Heart left ventricle (tissue), 16 donors: ENCODE data around the gene AP3S2. TPM values are rescaled to one million over a fixed set of nuclear protein-coding genes. Genes with fewer than 3 reads are reported as not detected.

Source experiments
- ATAC-seq, 4 donors: fragments of 200-7000 bp; cut with Tn5 transposase; one replicate each; pipeline ENCODE4 v1.9.1; 2020 to 2022; ENCODE audit warnings: moderate library complexity in 4 of 4, mild to moderate bottlenecking in 3 of 4, moderate number of reproducible peaks in 1 of 4
- DNase-seq, 5 donors: peaks; one replicate each; pipeline ENCODE4 v3.0.0-alpha.2; 2020
- H3K27ac ChIP-seq, 12 donors: fragments of 200-600 bp; sonication (generic) in 4 of 12; one replicate each; pipeline versions ENCODE4 v1.5.0 to v1.8.0; 2016 to 2022; ENCODE audit warnings: mild to moderate bottlenecking in 2 of 12
- H3K27me3 ChIP-seq, 9 donors: fragments of 200-600 bp; sonication (generic) in 2 of 9; one replicate each; pipeline versions ENCODE4 v1.5.1 to v1.8.0; 2016 to 2022; ENCODE audit warnings: mild to moderate bottlenecking in 3 of 9
- H3K36me3 ChIP-seq, 9 donors: fragments of 200-600 bp; sonication (generic) in 2 of 9; one replicate each; pipeline versions ENCODE4 v1.5.0 to v1.8.0; 2018 to 2022; ENCODE audit warnings: mild to moderate bottlenecking in 2 of 9
- H3K4me1 ChIP-seq, 12 donors: fragments of 200-600 bp; sonication (generic) in 4 of 12; one replicate each; pipeline versions ENCODE4 v1.5.0 to v1.8.0; 2016 to 2022; ENCODE audit warnings: mild to moderate bottlenecking in 3 of 12
- H3K4me3 ChIP-seq, 12 donors: fragments of 200-600 bp; sonication (generic) in 4 of 12; one replicate each; pipeline versions ENCODE4 v1.5.0 to v1.8.0; 2017 to 2022; ENCODE audit warnings: mild to moderate bottlenecking in 9 of 12, moderate library complexity in 4 of 12
- H3K9me3 ChIP-seq, 12 donors: fragments of 200-600 bp; sonication (generic) in 4 of 12; one replicate each; pipeline versions ENCODE4 v1.5.0 to v1.8.0; 2016 to 2022; ENCODE audit warnings: mild to moderate bottlenecking in 1 of 12
- POLR2A ChIP-seq, 2 donors: fragments of 450-650 bp; IDR thresholded peaks; one replicate each; pipeline ENCODE4 v1.6.1; 2017; ENCODE audit warnings: antibody characterized with exemption in 2 of 2, mild to moderate bottlenecking in 2 of 2, moderate library complexity in 2 of 2
- WGBS, 4 donors: extraction: QIAGEN DNeasy Blood & Tissue Kit in 2 of 4; methylation state at CpG; one replicate each; pipeline versions ENCODE4 v1.1.5 to v1.1.7; 2013 to 2018; 5-methylcytosine and 5-hydroxymethylcytosine counted together
- intact Hi-C, 10 donors: fragments of 100-400 bp; cut with DNase I; formaldehyde crosslinking; loops; one replicate each; pipeline versions ENCODE4 v1.11.1 to v1.14.2; 2022
- polyA plus RNA-seq, 2 donors: library from polyadenylated mRNA; stranded (reverse); fragments of 200-250 nt; gene quantifications; one replicate each; pipeline ENCODE4 v1.2.3, GENCODE V29; 2013
- total RNA-seq, 9 donors: library from RNA; depleted of rRNA in 2 of 9; stranded (reverse); fragments of >200 nt in 2 of 9; fragmentation: NEBNext Ultra II Directional in 3 of 9; extraction: Animal tissue kit (Norgen Biotek cat#: 25700) in 3 of 9; gene quantifications; one replicate each; pipeline versions ENCODE4 v1.1.0 to v1.2.4, GENCODE V29; 2016 to 2023
- TF ChIP-seq, protein P1 (sequence below), 12 donors: fragments of 200-600 bp; sonication (generic) in 4 of 12; IDR thresholded peaks; one replicate each; pipeline versions ENCODE4 v1.5.0 to v1.8.0; 2018 to 2022; ENCODE audit warnings: antibody characterized with exemption in 12 of 12, mild to moderate bottlenecking in 5 of 12
- donor health status: ischemic (EF 13 %, LVEDD 7.1; RV severe dilation, severe dysfunction).
- donor health status: healthy with polysubstance abuse.
- donor health status: DM: no; HTN: yes; CAD: no.
- donor health status: DM: no; HTN: no; CAD: no.
- donor health status: ischemic (EF 25% LVEDD 6.9; RV normal size, moderate dysfunction).
- donor health status: ischemic (EF 25% LVEDD 5.7; RV mildly dilated, moderate dysfunction).
- donor health status: healthy.
- donor health status: DM: yes; HTN: yes; CAD: no.
- donor health status: ischemic (EF 35%, LVEDD 5.7; RV mildly dilated, moderate dysfunction).
- donor health status: nonischemic (EF 11% LVEDD 7.7; RV severe dilation, severe dysfunction).
- donor health status: DM: yes; HTN: yes; CAD: no.
- donor health status: PGD.
- donor health status: ischemic (EF 29% LVEDD 5.4; RV normal size, mild dysfunction).
- donor health status: nonischemic (EF 23%, LVEDD 6.1; RV moderate dilation, normal function).

AP3S2 gene
- total and polyA plus RNA-seq, 11 donors = 15.4 to 64.6 (median 43.3) TPM

- WGBS, 4 donors = 93 to 97% (median 96%) methylated on average over 10 of the region's 10 CpGs
- no peaks in the 10 kb centered on the region for H3K9me3 ChIP-seq
- no peak overlapping the region for H3K27ac ChIP-seq
- no peak for DNase-seq
- peaks cover 0 to 2% (median 0%) of the 10 kb centered on the region in 9 donors for H3K27me3 ChIP-seq
- no peak overlapping the region for H3K4me3 ChIP-seq
- TF ChIP-seq POLR2A (IDR thresholded peaks at IDR 0.05) = no peak
- TF ChIP-seq, protein P1, sequence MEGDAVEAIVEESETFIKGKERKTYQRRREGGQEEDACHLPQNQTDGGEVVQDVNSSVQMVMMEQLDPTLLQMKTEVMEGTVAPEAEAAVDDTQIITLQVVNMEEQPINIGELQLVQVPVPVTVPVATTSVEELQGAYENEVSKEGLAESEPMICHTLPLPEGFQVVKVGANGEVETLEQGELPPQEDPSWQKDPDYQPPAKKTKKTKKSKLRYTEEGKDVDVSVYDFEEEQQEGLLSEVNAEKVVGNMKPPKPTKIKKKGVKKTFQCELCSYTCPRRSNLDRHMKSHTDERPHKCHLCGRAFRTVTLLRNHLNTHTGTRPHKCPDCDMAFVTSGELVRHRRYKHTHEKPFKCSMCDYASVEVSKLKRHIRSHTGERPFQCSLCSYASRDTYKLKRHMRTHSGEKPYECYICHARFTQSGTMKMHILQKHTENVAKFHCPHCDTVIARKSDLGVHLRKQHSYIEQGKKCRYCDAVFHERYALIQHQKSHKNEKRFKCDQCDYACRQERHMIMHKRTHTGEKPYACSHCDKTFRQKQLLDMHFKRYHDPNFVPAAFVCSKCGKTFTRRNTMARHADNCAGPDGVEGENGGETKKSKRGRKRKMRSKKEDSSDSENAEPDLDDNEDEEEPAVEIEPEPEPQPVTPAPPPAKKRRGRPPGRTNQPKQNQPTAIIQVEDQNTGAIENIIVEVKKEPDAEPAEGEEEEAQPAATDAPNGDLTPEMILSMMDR (IDR thresholded peaks at IDR 0.05) = no peak
- H3K4me1 ChIP-seq = peaks cover 0 to 28% (median 5%) of the 10 kb centered on the region in 12 donors
- intact Hi-C loops = no loop called here
- no peak for ATAC-seq
- peaks cover 0 to 29% (median 0%) of the 10 kb centered on the region in 9 donors for H3K36me3 ChIP-seq
Measured at GRCh38 chr15:89808160-89808870, 85.5 kb downstream of the AP3S2 start.

- Histone ChIP-seq H3K4me3 (no peak overlapping the region), H3K27ac (no peak overlapping the region), H3K36me3 (peaks cover 0 to 35% (median 0%) of the 10 kb centered on the region in 9 donors), H3K4me1 (peaks cover 0 to 21% (median 5%) of the 10 kb centered on the region in 12 donors), H3K9me3 (no peaks in the 10 kb centered on the region), H3K27me3 (no peaks in the 10 kb centered on the region)
- 91 to 96% (median 92%) methylated on average over 6 of the region's 6 CpGs for WGBS, 4 donors
- intact Hi-C loops = no loop called here
- no peak for TF ChIP-seq POLR2A (IDR thresholded peaks at IDR 0.05)
- TF ChIP-seq, protein P1 (IDR thresholded peaks at IDR 0.05) = no peak
- no peak for ATAC-seq
- no peak for DNase-seq
Measured at GRCh38 chr15:89807689-89808088, 86.1 kb downstream of the AP3S2 start.

DNA sequence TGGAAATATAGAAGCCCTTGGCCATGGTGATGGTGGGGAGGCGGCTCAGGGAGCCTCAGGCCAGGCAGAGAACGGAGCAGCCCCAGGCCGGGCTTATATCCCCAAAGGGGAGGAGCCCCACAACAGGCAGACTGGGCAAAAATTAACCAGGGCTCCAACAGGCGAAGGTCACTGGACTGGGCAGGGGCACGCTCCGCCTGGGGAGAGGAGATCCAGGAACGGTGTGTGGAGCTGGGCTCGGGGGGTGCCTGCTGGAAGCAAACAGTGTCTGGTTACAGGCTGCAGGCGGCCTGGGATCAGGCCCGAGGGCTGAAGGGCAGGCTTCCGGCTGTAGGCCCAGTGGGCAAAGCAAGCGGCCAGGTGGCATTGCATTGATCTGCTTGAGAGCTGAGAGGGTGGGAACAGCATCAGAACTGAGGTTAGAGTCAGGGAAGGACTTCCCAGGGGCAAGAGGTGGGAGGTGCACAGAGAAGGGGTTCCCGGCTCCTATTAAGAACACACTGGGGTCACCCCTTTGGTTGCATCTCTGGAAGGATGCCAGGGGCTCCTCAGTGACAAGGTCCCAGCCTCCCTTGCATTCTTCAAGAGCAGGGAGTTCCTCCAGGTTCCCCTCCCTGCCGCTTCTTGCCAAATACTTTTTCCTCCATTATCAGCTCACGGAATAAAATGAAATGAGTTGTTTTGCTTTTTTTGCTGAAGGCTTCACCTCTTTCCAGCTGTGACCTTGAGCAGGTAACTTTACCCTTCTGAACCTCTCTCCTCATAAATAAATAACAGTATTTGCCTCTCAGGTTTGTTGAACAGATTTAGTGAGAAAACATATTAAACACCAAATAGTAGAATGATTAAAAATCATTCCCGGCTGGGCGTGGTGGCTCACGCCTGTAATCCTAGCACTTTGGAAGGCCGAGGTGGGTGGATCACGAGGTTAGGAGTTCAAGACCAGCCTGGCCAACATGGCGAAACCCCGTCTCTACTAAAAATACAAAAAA is 86.9 kb downstream of the AP3S2 start:
- Histone ChIP-seq H3K4me1 (peaks cover 0 to 13% (median 2%) of the 10 kb centered on the region in 12 donors), H3K36me3 (peaks cover 0 to 40% (median 0%) of the 10 kb centered on the region in 9 donors), H3K4me3 (no peak overlapping the region), H3K9me3 (no peaks in the 10 kb centered on the region), H3K27ac (no peak overlapping the region), H3K27me3 (no peaks in the 10 kb centered on the region)
- no peak for DNase-seq
- WGBS, 4 donors = 86 to 91% (median 88%) methylated on average over 21 to 22 of the region's 22 CpGs
- TF ChIP-seq, protein P1 (IDR thresholded peaks at IDR 0.05) = no peak
- no peak for TF ChIP-seq POLR2A (IDR thresholded peaks at IDR 0.05)
- ATAC-seq = peak in 1 of 4 donors; percentile 21
- intact Hi-C loops = no loop called here

- H3K36me3 ChIP-seq = peaks cover 0 to 47% (median 0%) of the 10 kb centered on the region in 9 donors
- no peak overlapping the region for H3K27ac ChIP-seq
- H3K4me1 ChIP-seq = peaks cover 0 to 9% (median 2%) of the 10 kb centered on the region in 12 donors
- no peaks in the 10 kb centered on the region for H3K9me3 ChIP-seq
- intact Hi-C loops = no loop called here
- ATAC-seq = no peak
- no peak for DNase-seq
- 85 to 92% (median 90%) methylated on average over 17 to 21 of the region's 21 CpGs for WGBS, 4 donors
- H3K27me3 ChIP-seq = no peaks in the 10 kb centered on the region
- TF ChIP-seq, protein P1 (IDR thresholded peaks at IDR 0.05) = no peak
- TF ChIP-seq POLR2A (IDR thresholded peaks at IDR 0.05) = no peak
- no peak overlapping the region for H3K4me3 ChIP-seq
Measured at GRCh38 chr15:89806210-89806558, 87.6 kb downstream of the AP3S2 start.
